CD4-positive, alpha-beta memory T cell (primary cell): ENCODE results near the gene GSTT2. TPM values are rescaled to one million over a fixed set of nuclear protein-coding genes. Genes with fewer than 3 reads are reported as not detected.

ENCODE experiments used
- CTCF ChIA-PET: fragments of 350-600 bp; sonication (Branson Sonifier 250); formaldehyde crosslinking; loops from one replicate; lab custom pipeline; 2021; ENCODE audit warnings: inconsistent platforms; ENCODE audit not compliant: partially characterized antibody; lab: Charles Lee
- POLR2A ChIA-PET: fragments of 350-600 bp; sonication (Branson Sonifier 250); formaldehyde crosslinking; loops from one replicate; lab custom pipeline; 2021; ENCODE audit not compliant: partially characterized antibody; lab: Charles Lee
- DNase-seq, 5 donors: peaks; one replicate each; pipeline versions ENCODE4 v3.0.0 to v3.0.0-alpha.2; 2020 to 2022; ENCODE audit warnings: mixed read lengths in 1 of 5
- H3K27ac ChIP-seq: one replicate; pipeline ENCODE4 v1.7.0; 2013; ENCODE audit warnings: low read depth, low read length
- H3K27me3 ChIP-seq: 2 replicates; pipeline ENCODE4 v1.7.0; 2013; ENCODE audit warnings: mild to moderate bottlenecking, low read length, moderate library complexity; ENCODE audit not compliant: insufficient read depth
- H3K36me3 ChIP-seq: 2 replicates; pipeline ENCODE4 v1.7.0; 2013; ENCODE audit warnings: mild to moderate bottlenecking, low read length, moderate library complexity; ENCODE audit not compliant: insufficient read depth
- H3K4me1 ChIP-seq: 2 replicates; pipeline ENCODE4 v1.7.0; 2013; ENCODE audit warnings: mild to moderate bottlenecking, low read length, moderate library complexity; ENCODE audit not compliant: insufficient read depth
- H3K4me3 ChIP-seq, 2 donors: one replicate each; pipeline ENCODE4 v1.7.0; 2013; ENCODE audit warnings: low read length in 2 of 2, mild to moderate bottlenecking in 1 of 2
- H3K9me3 ChIP-seq, 2 donors: one replicate each; pipeline ENCODE4 v1.7.0; 2013; ENCODE audit warnings: low read length in 2 of 2, control low read depth in 1 of 2; ENCODE audit not compliant: control insufficient read depth in 1 of 2
- H3K27ac Mint-ChIP-seq, 7 donors: one replicate each; pipeline ENCODE4 v1.8.0; 2020 to 2021; ENCODE audit warnings: mixed read lengths in 7 of 7, mild to moderate bottlenecking in 6 of 7, inconsistent platforms in 3 of 7, moderate library complexity in 3 of 7
- H3K27me3 Mint-ChIP-seq, 2 donors: one replicate each; pipeline ENCODE4 v1.8.0; 2020 to 2021; ENCODE audit warnings: mixed read lengths in 2 of 2
- H3K36me3 Mint-ChIP-seq, 2 donors: one replicate each; pipeline ENCODE4 v1.8.0; 2020 to 2021; ENCODE audit warnings: mixed read lengths in 2 of 2, inconsistent platforms in 1 of 2, mild to moderate bottlenecking in 1 of 2
- H3K4me1 Mint-ChIP-seq, 4 donors: one replicate each; pipeline ENCODE4 v1.8.0; 2020 to 2021; ENCODE audit warnings: mixed read lengths in 4 of 4, mild to moderate bottlenecking in 1 of 4
- H3K4me3 Mint-ChIP-seq, 8 donors: one replicate each; pipeline ENCODE4 v1.8.0; 2020 to 2021; ENCODE audit warnings: mixed read lengths in 8 of 8, mild to moderate bottlenecking in 7 of 8, moderate library complexity in 6 of 8, inconsistent platforms in 3 of 8
- H3K9me3 Mint-ChIP-seq, 8 donors: one replicate each; pipeline ENCODE4 v1.8.0; 2020 to 2021; ENCODE audit warnings: mixed read lengths in 8 of 8, mild to moderate bottlenecking in 5 of 8, inconsistent platforms in 3 of 8, moderate library complexity in 1 of 8
- intact Hi-C: fragments of 100-400 bp; cut with micrococcal nuclease; formaldehyde crosslinking; loops from one replicate; pipeline ENCODE4 v1.15.1; 2023
- polyA plus RNA-seq, 2 donors: library from polyadenylated mRNA; unstranded; fragments of 300-500 nt; fragmentation: Illumina TruSeq; gene quantifications; one replicate each; pipeline ENCODE4 v1.2.3, GENCODE V29; 2021
- total RNA-seq, 2 experiments: library from RNA; stranded (reverse); gene quantifications; one replicate each; pipeline ENCODE4 v1.2.3, GENCODE V29; 2021

Gene GSTT2
- total and polyA plus RNA-seq, 4 experiments from 2014 or later, result not detected

- intact Hi-C loops, result no loop called here
- Mint-ChIP-seq H3K27me3 (no peaks in the 10 kb centered on the region), H3K4me3 (peak overlapping the region in 1 of 8 donors; percentile 40), H3K36me3 (peaks cover 26% of the 10 kb centered on the region in 2 donors), H3K9me3 (peaks cover 0 to 4% (median under 1%) of the 10 kb centered on the region in 8 donors), H3K4me1 (peaks cover 20 to 46% (median 30%) of the 10 kb centered on the region in 4 donors), H3K27ac (peak overlapping the region in 5 of 7 donors; percentile 56 to 90 (median 75))
- Histone ChIP-seq H3K27ac (no peak overlapping the region), H3K4me1 (peaks cover 9% of the 10 kb centered on the region), H3K9me3 (no peaks in the 10 kb centered on the region), H3K27me3 (no peaks in the 10 kb centered on the region), H3K36me3 (no peaks in the 10 kb centered on the region), H3K4me3 (no peak overlapping the region)
- DNase-seq, result peak in 1 of 5 donors; percentile 8
- ChIA-PET POLR2A (no interaction called here), CTCF (no interaction called here)
Measured at GRCh38 chr22:24023204-24023789, 43.4 kb downstream of the GSTT2 start.

GRCh38 chr22:24024354-24024753, 44.4 kb downstream of the GSTT2 start:
- Mint-ChIP-seq H3K9me3 (peaks cover 0 to 4% (median under 1%) of the 10 kb centered on the region in 8 donors), H3K4me3 (no peak overlapping the region)

GRCh38 chr22:24025475-24025874, 45.5 kb downstream of the GSTT2 start:
- Histone ChIP-seq H3K27ac (no peak overlapping the region), H3K36me3 (no peaks in the 10 kb centered on the region), H3K9me3 (no peaks in the 10 kb centered on the region), H3K27me3 (no peaks in the 10 kb centered on the region), H3K4me3 (no peak overlapping the region), H3K4me1 (peaks cover 9% of the 10 kb centered on the region)
- intact Hi-C loops, result loop anchor here (2.0 kb wide), 1 partner anchor 13 kb away; no protein-coding TSS in a partner anchor
- no peak for DNase-seq
- ChIA-PET POLR2A (no interaction called here), CTCF (no interaction called here)
- Mint-ChIP-seq H3K9me3 (peaks cover 0 to 4% (median under 1%) of the 10 kb centered on the region in 8 donors), H3K4me1 (peaks cover 22 to 44% (median 31%) of the 10 kb centered on the region in 4 donors), H3K4me3 (no peak overlapping the region), H3K36me3 (peaks cover 21 to 24% of the 10 kb centered on the region in 2 donors), H3K27me3 (no peaks in the 10 kb centered on the region), H3K27ac (no peak overlapping the region)

More at GRCh38 chr22:24024354-24024753, 44.4 kb downstream of the GSTT2 start:
- ChIA-PET CTCF (no interaction called here), POLR2A (no interaction called here)
- Histone ChIP-seq H3K9me3 (no peaks in the 10 kb centered on the region), H3K4me3 (no peak overlapping the region), H3K27me3 (no peaks in the 10 kb centered on the region), H3K27ac (no peak overlapping the region), H3K4me1 (peaks cover 9% of the 10 kb centered on the region), H3K36me3 (no peaks in the 10 kb centered on the region)
- no peak for DNase-seq
- H3K36me3 Mint-ChIP-seq, result peaks cover 21 to 23% of the 10 kb centered on the region in 2 donors
- peak overlapping the region in 2 of 7 donors; percentile 70 to 91 for H3K27ac Mint-ChIP-seq
- no peaks in the 10 kb centered on the region for H3K27me3 Mint-ChIP-seq
- intact Hi-C loops, result loop anchor here (2.0 kb wide), 1 partner anchor 14 kb away; no protein-coding TSS in a partner anchor
- H3K4me1 Mint-ChIP-seq, result peaks cover 20 to 46% (median 29%) of the 10 kb centered on the region in 4 donors

- peaks cover 9% of the 10 kb centered on the region for H3K4me1 ChIP-seq
- peaks cover 4% of the 10 kb centered on the region for H3K36me3 ChIP-seq
- Mint-ChIP-seq H3K36me3 (peaks cover 21 to 23% of the 10 kb centered on the region in 2 donors), H3K27me3 (no peaks in the 10 kb centered on the region), H3K9me3 (peaks cover 0 to 4% (median under 1%) of the 10 kb centered on the region in 8 donors), H3K27ac (no peak overlapping the region), H3K4me1 (peaks cover 19 to 42% (median 31%) of the 10 kb centered on the region in 4 donors), H3K4me3 (peak overlapping the region in 1 of 8 donors; percentile 8)
- H3K27ac ChIP-seq, result no peak overlapping the region
- H3K9me3 ChIP-seq, result no peaks in the 10 kb centered on the region
- no peaks in the 10 kb centered on the region for H3K27me3 ChIP-seq
- H3K4me3 ChIP-seq, result no peak overlapping the region
- ChIA-PET CTCF (no interaction called here), POLR2A (no interaction called here)
- intact Hi-C loops, result no loop called here
- DNase-seq, result no peak
Measured at GRCh38 chr22:24026056-24026455, 46.1 kb downstream of the GSTT2 start.

GRCh38 chr22:24026733-24027132, 46.8 kb downstream of the GSTT2 start:
- Mint-ChIP-seq H3K9me3 (peaks cover 0 to 3% (median under 1%) of the 10 kb centered on the region in 8 donors), H3K4me1 (peaks cover 21 to 42% (median 31%) of the 10 kb centered on the region in 4 donors), H3K36me3 (peaks cover 21 to 23% of the 10 kb centered on the region in 2 donors), H3K27ac (no peak overlapping the region), H3K4me3 (no peak overlapping the region), H3K27me3 (no peaks in the 10 kb centered on the region)
- H3K27me3 ChIP-seq, result no peaks in the 10 kb centered on the region
- intact Hi-C loops, result no loop called here
- peaks cover 6% of the 10 kb centered on the region for H3K36me3 ChIP-seq
- H3K27ac ChIP-seq, result no peak overlapping the region
- no peak for DNase-seq
- peaks cover 9% of the 10 kb centered on the region for H3K4me1 ChIP-seq
- ChIA-PET CTCF (no interaction called here), POLR2A (interaction anchor here (1.9 kb wide), 1 partner anchor 16 kb away, joined by 4 read pairs; the partner anchor contains the start of gene CABIN1)
- H3K4me3 ChIP-seq, result no peak overlapping the region
- no peaks in the 10 kb centered on the region for H3K9me3 ChIP-seq

- CTCF ChIA-PET, result interaction anchor here (1.0 kb wide), 1 partner anchor 128 kb away, joined by 3 read pairs; no protein-coding TSS in a partner anchor
- Mint-ChIP-seq H3K4me1 (peaks cover 21 to 42% (median 32%) of the 10 kb centered on the region in 4 donors), H3K36me3 (peaks cover 21 to 23% of the 10 kb centered on the region in 2 donors), H3K27ac (no peak overlapping the region), H3K4me3 (peak overlapping the region in 1 of 8 donors; percentile 45), H3K9me3 (peaks cover 0 to 3% (median under 1%) of the 10 kb centered on the region in 8 donors), H3K27me3 (no peaks in the 10 kb centered on the region)
- no peaks in the 10 kb centered on the region for H3K9me3 ChIP-seq
- H3K36me3 ChIP-seq, result peaks cover 6% of the 10 kb centered on the region
- H3K27ac ChIP-seq, result no peak overlapping the region
- POLR2A ChIA-PET, result interaction anchor here (1.9 kb wide), 1 partner anchor 17 kb away, joined by 4 read pairs; the partner anchor contains the start of gene CABIN1
- no peak for DNase-seq
- peaks cover 9% of the 10 kb centered on the region for H3K4me1 ChIP-seq
- H3K4me3 ChIP-seq, result no peak overlapping the region
- no peaks in the 10 kb centered on the region for H3K27me3 ChIP-seq
- intact Hi-C loops, result no loop called here
Measured at GRCh38 chr22:24027389-24027975, 47.5 kb downstream of the GSTT2 start.

- H3K4me3 ChIP-seq, result no peak overlapping the region
- Mint-ChIP-seq H3K36me3 (peaks cover 21 to 23% of the 10 kb centered on the region in 2 donors), H3K9me3 (peaks cover 0 to 3% (median under 1%) of the 10 kb centered on the region in 8 donors), H3K4me3 (no peak overlapping the region), H3K27ac (no peak overlapping the region), H3K27me3 (no peaks in the 10 kb centered on the region), H3K4me1 (peaks cover 21 to 37% (median 31%) of the 10 kb centered on the region in 4 donors)
- no peak for DNase-seq
- ChIA-PET POLR2A (interaction anchor here (1.9 kb wide), 1 partner anchor 17 kb away, joined by 4 read pairs; the partner anchor contains the start of gene CABIN1), CTCF (interaction anchor here (1.0 kb wide), 1 partner anchor 128 kb away, joined by 3 read pairs; no protein-coding TSS in a partner anchor)
- H3K27me3 ChIP-seq, result no peaks in the 10 kb centered on the region
- intact Hi-C loops, result no loop called here
- H3K36me3 ChIP-seq, result peaks cover 6% of the 10 kb centered on the region
- H3K4me1 ChIP-seq, result peaks cover 9% of the 10 kb centered on the region
- H3K27ac ChIP-seq, result no peak overlapping the region
- no peaks in the 10 kb centered on the region for H3K9me3 ChIP-seq
Measured at GRCh38 chr22:24027991-24028390, 48.1 kb downstream of the GSTT2 start.
